H9 (cell line): Measurements from ENCODE around the gene PRF1. TPM values are rescaled to one million over a fixed set of nuclear protein-coding genes. Genes with fewer than 3 reads are reported as not detected.

Experiments
- DNase-seq: peaks from one replicate; pipeline ENCODE4 v3.0.0-alpha.2; 2017
- H2AFZ ChIP-seq: one replicate; pipeline ENCODE4 v1.6.1; 2013; ENCODE audit warnings: mild to moderate bottlenecking, low read length, control low read depth, moderate library complexity
- H2AK5ac ChIP-seq: 2 replicates; pipeline ENCODE4 v1.6.1; 2013; ENCODE audit warnings: low read length, control low read depth, mixed read lengths; ENCODE audit not compliant: insufficient read length
- H2BK120ac ChIP-seq: one replicate; pipeline ENCODE4 v1.6.1; 2013; ENCODE audit warnings: low read depth, mild to moderate bottlenecking, low read length, control low read depth, inconsistent platforms; ENCODE audit not compliant: poor library complexity, severe bottlenecking
- H2BK12ac ChIP-seq: 2 replicates; pipeline ENCODE4 v1.6.1; 2013; ENCODE audit warnings: low read length, control low read depth, mixed read lengths, low read depth; ENCODE audit not compliant: insufficient read length
- H2BK15ac ChIP-seq: 2 replicates; pipeline ENCODE4 v1.6.1; 2013; ENCODE audit warnings: low read depth, low read length, control low read depth
- H2BK20ac ChIP-seq: one replicate; pipeline ENCODE4 v1.6.1; 2013; ENCODE audit warnings: low read depth, mild to moderate bottlenecking, low read length, control low read depth, inconsistent platforms; ENCODE audit not compliant: poor library complexity, severe bottlenecking
- H2BK5ac ChIP-seq: 2 replicates; pipeline ENCODE4 v1.6.1; 2013; ENCODE audit warnings: low read length, control low read depth, mixed read lengths; ENCODE audit not compliant: insufficient read length
- H3K14ac ChIP-seq: 2 replicates; pipeline ENCODE4 v1.6.1; 2013; ENCODE audit warnings: low read length, control low read depth; ENCODE audit not compliant: insufficient read depth
- H3K18ac ChIP-seq: 2 replicates; pipeline ENCODE4 v1.6.1; 2013; ENCODE audit warnings: low read depth, mild to moderate bottlenecking, mixed read lengths, low read length, control low read depth; ENCODE audit not compliant: insufficient read length
- H3K23ac ChIP-seq: 2 replicates; pipeline ENCODE4 v1.6.1; 2013; ENCODE audit warnings: low read length, control low read depth, mixed read lengths, low read depth; ENCODE audit not compliant: insufficient read length
- H3K23me2 ChIP-seq: 2 replicates; pipeline ENCODE4 v1.6.1; 2013; ENCODE audit warnings: low read depth, mild to moderate bottlenecking, mixed read lengths, low read length, control low read depth; ENCODE audit not compliant: insufficient read length, poor library complexity, severe bottlenecking
- H3K27ac ChIP-seq: 2 replicates; pipeline ENCODE4 v1.5.1; 2013; ENCODE audit warnings: low read length, control low read depth, mixed read lengths, low read depth; ENCODE audit not compliant: insufficient read length
- H3K27me3 ChIP-seq: 2 replicates; pipeline ENCODE4 v1.6.1; 2013; ENCODE audit warnings: low read length, control low read depth, inconsistent platforms; ENCODE audit not compliant: insufficient read depth
- H3K4ac ChIP-seq: 2 replicates; pipeline ENCODE4 v1.6.1; 2013; ENCODE audit warnings: low read depth, mild to moderate bottlenecking, control low read depth, inconsistent platforms, low read length, moderate library complexity
- H3K4me1 ChIP-seq: 2 replicates; pipeline ENCODE4 v1.6.1; 2013; ENCODE audit warnings: low read length, control low read depth, inconsistent platforms; ENCODE audit not compliant: insufficient read depth
- H3K4me2 ChIP-seq: 2 replicates; pipeline ENCODE4 v1.6.1; 2013; ENCODE audit warnings: low read length, control low read depth, mixed read lengths; ENCODE audit not compliant: insufficient read length, insufficient read depth
- H3K56ac ChIP-seq: 2 replicates; pipeline ENCODE4 v1.6.1; 2013; ENCODE audit warnings: low read depth, mild to moderate bottlenecking, mixed read lengths, low read length, control low read depth; ENCODE audit not compliant: insufficient read length
- H3K79me1 ChIP-seq: 2 replicates; pipeline ENCODE4 v1.6.1; 2013; ENCODE audit warnings: low read depth, mild to moderate bottlenecking, moderate library complexity, low read length, control low read depth, inconsistent platforms; ENCODE audit not compliant: insufficient read depth, poor library complexity, severe bottlenecking
- H3K79me2 ChIP-seq: 2 replicates; pipeline ENCODE4 v1.6.1; 2013; ENCODE audit warnings: low read length, control low read depth, inconsistent platforms; ENCODE audit not compliant: insufficient read depth
- H3K9ac ChIP-seq: 2 replicates; pipeline ENCODE4 v1.6.1; 2013; ENCODE audit warnings: low read length, control low read depth, mixed read lengths; ENCODE audit not compliant: insufficient read length; ENCODE audit errors: extremely low read depth
- H3K9me3 ChIP-seq: one replicate; pipeline ENCODE4 v1.6.1; 2013; ENCODE audit warnings: low read depth, low read length, inconsistent platforms; ENCODE audit not compliant: control insufficient read depth
- H3T11ph ChIP-seq: one replicate; pipeline ENCODE4 v1.6.1; 2013; ENCODE audit warnings: mild to moderate bottlenecking, low read length, control low read depth, inconsistent platforms
- H4K20me1 ChIP-seq: one replicate; pipeline ENCODE4 v1.6.1; 2013; ENCODE audit not compliant: control insufficient read depth, insufficient read length, insufficient read depth
- H4K5ac ChIP-seq: 2 replicates; pipeline ENCODE4 v1.6.1; 2013; ENCODE audit warnings: low read depth, mild to moderate bottlenecking, mixed read lengths, low read length, control low read depth; ENCODE audit not compliant: insufficient read length
- H4K8ac ChIP-seq: replicated peaks from 2 replicates; pipeline ENCODE4 v1.6.1; 2013; ENCODE audit warnings: low read length, control low read depth, mixed read lengths, low read depth; ENCODE audit not compliant: insufficient read length
- H4K91ac ChIP-seq: 2 replicates; pipeline ENCODE4 v1.6.1; 2013; ENCODE audit warnings: low read depth, mild to moderate bottlenecking, moderate library complexity, mixed read lengths, low read length, control low read depth; ENCODE audit not compliant: insufficient read length
- H3K27ac Mint-ChIP-seq, 3 experiments: 2 replicates in 2 of 3; 3 replicates in 1 of 3; pipeline ENCODE4 v1.8.0; 2020 to 2021; ENCODE audit warnings: mixed read lengths in 3 of 3, mild to moderate bottlenecking in 1 of 3, moderate library complexity in 1 of 3
- H3K27me3 Mint-ChIP-seq: 2 replicates; pipeline ENCODE4 v1.8.0; 2021; ENCODE audit warnings: low read depth, mild to moderate bottlenecking, moderate library complexity, mixed read lengths
- H3K36me3 Mint-ChIP-seq, 3 experiments: 2 replicates in 2 of 3; 3 replicates in 1 of 3; pipeline ENCODE4 v1.8.0; 2020 to 2021; ENCODE audit warnings: low read depth in 3 of 3, mixed read lengths in 3 of 3; ENCODE audit not compliant: insufficient read depth in 1 of 3
- H3K4me1 Mint-ChIP-seq, 2 experiments: 2 replicates each; pipeline ENCODE4 v1.8.0; 2020; ENCODE audit warnings: mixed read lengths in 2 of 2
- H3K4me3 Mint-ChIP-seq, 2 experiments: 2 replicates in 1 of 2; 3 replicates in 1 of 2; pipeline ENCODE4 v1.8.0; 2020 to 2021; ENCODE audit warnings: mild to moderate bottlenecking in 2 of 2, mixed read lengths in 2 of 2, moderate library complexity in 1 of 2
- H3K9me3 Mint-ChIP-seq, 2 experiments: 2 replicates in 1 of 2; 3 replicates in 1 of 2; pipeline ENCODE4 v1.8.0; 2020; ENCODE audit warnings: mild to moderate bottlenecking in 2 of 2, mixed read lengths in 2 of 2, moderate library complexity in 1 of 2
- WGBS: extraction: QIAGEN DNeasy Blood & Tissue Kit; methylation state at CpG from one replicate; pipeline ENCODE4 v1.1.7; 2013; ENCODE audit warnings: missing lambda C conversion rate, low lambda C conversion rate, mixed read lengths; ENCODE audit not compliant: insufficient read length; ENCODE audit errors: extremely low coverage; 5-methylcytosine and 5-hydroxymethylcytosine counted together
- total RNA-seq: library from RNA; stranded (reverse); gene quantifications from 2 replicates; pipeline ENCODE4 v1.2.1, GENCODE V29; 2021
- TF ChIP-seq, protein P1 (sequence below): fragments of 200-600 bp; sonication (generic); conservative IDR thresholded peaks from 3 replicates; pipeline ENCODE4 v1.8.0; 2021; ENCODE audit warnings: antibody characterized with exemption, mild to moderate bottlenecking

The PRF1 gene
- total RNA-seq, 1 experiment from 2014 or later = not detected

DNA sequence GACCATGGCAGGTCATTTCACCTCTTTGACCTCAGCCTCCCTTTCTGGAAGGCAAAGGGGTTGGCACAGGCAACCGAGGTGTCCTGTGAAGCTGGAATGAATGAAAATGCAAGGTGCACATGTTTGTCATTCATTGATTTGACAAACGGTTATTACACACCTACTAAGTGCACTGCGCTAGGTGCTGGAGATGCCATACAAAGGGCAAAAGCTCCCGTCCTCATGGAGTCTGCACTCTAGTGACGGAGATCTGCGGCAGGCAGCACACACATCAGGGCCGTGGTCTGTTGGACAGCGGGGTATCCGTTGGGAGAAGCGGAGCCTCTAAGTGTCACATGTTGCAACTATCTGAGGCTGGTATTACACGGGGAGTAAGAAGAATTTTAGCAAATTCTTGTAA is 44.2 kb downstream of the PRF1 start:
- H3K23me2 ChIP-seq = no peaks in the 10 kb centered on the region
- Mint-ChIP-seq H3K9me3 (no peaks in the 10 kb centered on the region; a peak in 1 of 5 replicates), H3K36me3 (peaks cover 2 to 15% (median 4%) of the 10 kb centered on the region in 3 experiments; a peak in 5 of 7 replicates), H3K4me3 (no peak overlapping the region), H3K27me3 (no peaks in the 10 kb centered on the region), H3K27ac (peak overlapping the region in 1 of 3 experiments; percentile 70; a peak in 2 of 7 replicates), H3K4me1 (peaks cover 19 to 29% of the 10 kb centered on the region in 2 experiments)
- TF ChIP-seq, protein P1, sequence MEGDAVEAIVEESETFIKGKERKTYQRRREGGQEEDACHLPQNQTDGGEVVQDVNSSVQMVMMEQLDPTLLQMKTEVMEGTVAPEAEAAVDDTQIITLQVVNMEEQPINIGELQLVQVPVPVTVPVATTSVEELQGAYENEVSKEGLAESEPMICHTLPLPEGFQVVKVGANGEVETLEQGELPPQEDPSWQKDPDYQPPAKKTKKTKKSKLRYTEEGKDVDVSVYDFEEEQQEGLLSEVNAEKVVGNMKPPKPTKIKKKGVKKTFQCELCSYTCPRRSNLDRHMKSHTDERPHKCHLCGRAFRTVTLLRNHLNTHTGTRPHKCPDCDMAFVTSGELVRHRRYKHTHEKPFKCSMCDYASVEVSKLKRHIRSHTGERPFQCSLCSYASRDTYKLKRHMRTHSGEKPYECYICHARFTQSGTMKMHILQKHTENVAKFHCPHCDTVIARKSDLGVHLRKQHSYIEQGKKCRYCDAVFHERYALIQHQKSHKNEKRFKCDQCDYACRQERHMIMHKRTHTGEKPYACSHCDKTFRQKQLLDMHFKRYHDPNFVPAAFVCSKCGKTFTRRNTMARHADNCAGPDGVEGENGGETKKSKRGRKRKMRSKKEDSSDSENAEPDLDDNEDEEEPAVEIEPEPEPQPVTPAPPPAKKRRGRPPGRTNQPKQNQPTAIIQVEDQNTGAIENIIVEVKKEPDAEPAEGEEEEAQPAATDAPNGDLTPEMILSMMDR = no peak
- no peak overlapping the region for H2AK5ac ChIP-seq
- no peak overlapping the region for H2BK12ac ChIP-seq
- H4K20me1 ChIP-seq = no peaks in the 10 kb centered on the region
- no peaks in the 10 kb centered on the region for H3K4me1 ChIP-seq
- no peak overlapping the region for H3K4ac ChIP-seq
- H3K9me3 ChIP-seq = no peaks in the 10 kb centered on the region
- H3K27me3 ChIP-seq = no peaks in the 10 kb centered on the region
- DNase-seq = no peak
- H4K8ac ChIP-seq = no peak overlapping the region
- no peak overlapping the region for H2BK5ac ChIP-seq
- no peak overlapping the region for H3K27ac ChIP-seq
- H3K79me2 ChIP-seq = no peaks in the 10 kb centered on the region
- H2BK120ac ChIP-seq = no peak overlapping the region
- no peak overlapping the region for H3K14ac ChIP-seq
- no peak overlapping the region for H3K23ac ChIP-seq
- H3K4me2 ChIP-seq = no peak overlapping the region
- no CpG with 5 or more reads among the region's 11 CpGs for WGBS
- no peak overlapping the region for H3T11ph ChIP-seq
- no peak overlapping the region for H4K91ac ChIP-seq
- no peak overlapping the region for H2BK20ac ChIP-seq
- H2AFZ ChIP-seq = no peak overlapping the region
- no peak overlapping the region for H3K9ac ChIP-seq
- no peak overlapping the region for H2BK15ac ChIP-seq
- H3K56ac ChIP-seq = no peak overlapping the region
- no peak overlapping the region for H3K18ac ChIP-seq
- H4K5ac ChIP-seq = no peak overlapping the region
- no peaks in the 10 kb centered on the region for H3K79me1 ChIP-seq
